Lower lobe of right lung (tissue), 2 donors: Measurements from ENCODE around the gene AIPL1. TPM values are rescaled to one million over a fixed set of nuclear protein-coding genes. Genes with fewer than 3 reads are reported as not detected.

Source experiments
- ATAC-seq, 2 donors: fragments of 200-7000 bp; cut with Tn5 transposase; one replicate each; pipeline ENCODE4 v1.9.1; 2020 to 2022; ENCODE audit warnings: mild to moderate bottlenecking in 2 of 2, moderate library complexity in 2 of 2
- DNase-seq: peaks from one replicate; pipeline ENCODE4 v3.0.0-alpha.2; 2020
- H3K27ac ChIP-seq: fragments of 200-600 bp; one replicate; pipeline ENCODE4 v1.8.0; 2022
- H3K27me3 ChIP-seq: fragments of 200-600 bp; one replicate; pipeline ENCODE4 v1.8.0; 2022; ENCODE audit warnings: low read depth
- H3K36me3 ChIP-seq: fragments of 200-600 bp; one replicate; pipeline ENCODE4 v1.8.0; 2022; ENCODE audit warnings: mild to moderate bottlenecking
- H3K4me1 ChIP-seq: fragments of 200-600 bp; one replicate; pipeline ENCODE4 v1.8.0; 2022
- H3K4me3 ChIP-seq: fragments of 200-600 bp; one replicate; pipeline ENCODE4 v1.8.0; 2022; ENCODE audit warnings: mild to moderate bottlenecking
- H3K9me3 ChIP-seq: fragments of 200-600 bp; one replicate; pipeline ENCODE4 v1.8.0; 2022
- intact Hi-C: fragments of 100-400 bp; cut with DNase I; formaldehyde crosslinking; loops from one replicate; pipeline ENCODE4 v1.11.0; 2022
- total RNA-seq: library from RNA; stranded (reverse); fragmentation: NEBNext Ultra II Directional; extraction: Animal tissue kit (Norgen Biotek cat#: 25700); gene quantifications from one replicate; pipeline ENCODE4 v1.2.1, GENCODE V29; 2021
- TF ChIP-seq, protein P1 (sequence below): fragments of 200-600 bp; IDR thresholded peaks from one replicate; pipeline ENCODE4 v1.8.0; 2022; ENCODE audit warnings: antibody characterized with exemption, mild to moderate bottlenecking
- donor health status: DM: no; HTN: yes; CAD: no; lungs with severe emphysema.

The AIPL1 gene
- total RNA-seq, 1 donor from 2014 or later = not detected

GRCh38 chr17:6478486-6478885 lies 43.6 kb upstream of the AIPL1 start:
- DNase-seq (no peak), ATAC-seq (no peak)
- H3K27me3 ChIP-seq = no peaks in the 10 kb centered on the region
- no peaks in the 10 kb centered on the region for H3K9me3 ChIP-seq
- no peak overlapping the region for H3K4me3 ChIP-seq
- no peak overlapping the region for H3K27ac ChIP-seq
- H3K4me1 ChIP-seq = no peaks in the 10 kb centered on the region
- intact Hi-C loops = no loop called here
- TF ChIP-seq, protein P1, sequence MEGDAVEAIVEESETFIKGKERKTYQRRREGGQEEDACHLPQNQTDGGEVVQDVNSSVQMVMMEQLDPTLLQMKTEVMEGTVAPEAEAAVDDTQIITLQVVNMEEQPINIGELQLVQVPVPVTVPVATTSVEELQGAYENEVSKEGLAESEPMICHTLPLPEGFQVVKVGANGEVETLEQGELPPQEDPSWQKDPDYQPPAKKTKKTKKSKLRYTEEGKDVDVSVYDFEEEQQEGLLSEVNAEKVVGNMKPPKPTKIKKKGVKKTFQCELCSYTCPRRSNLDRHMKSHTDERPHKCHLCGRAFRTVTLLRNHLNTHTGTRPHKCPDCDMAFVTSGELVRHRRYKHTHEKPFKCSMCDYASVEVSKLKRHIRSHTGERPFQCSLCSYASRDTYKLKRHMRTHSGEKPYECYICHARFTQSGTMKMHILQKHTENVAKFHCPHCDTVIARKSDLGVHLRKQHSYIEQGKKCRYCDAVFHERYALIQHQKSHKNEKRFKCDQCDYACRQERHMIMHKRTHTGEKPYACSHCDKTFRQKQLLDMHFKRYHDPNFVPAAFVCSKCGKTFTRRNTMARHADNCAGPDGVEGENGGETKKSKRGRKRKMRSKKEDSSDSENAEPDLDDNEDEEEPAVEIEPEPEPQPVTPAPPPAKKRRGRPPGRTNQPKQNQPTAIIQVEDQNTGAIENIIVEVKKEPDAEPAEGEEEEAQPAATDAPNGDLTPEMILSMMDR = no peak
- H3K36me3 ChIP-seq = no peaks in the 10 kb centered on the region

GRCh38 chr17:6477831-6478383 lies 43.0 kb upstream of the AIPL1 start:
- DNase-seq = no peak
- Histone ChIP-seq H3K9me3 (no peaks in the 10 kb centered on the region), H3K4me1 (no peaks in the 10 kb centered on the region), H3K27me3 (no peaks in the 10 kb centered on the region), H3K4me3 (no peak overlapping the region), H3K27ac (no peak overlapping the region), H3K36me3 (no peaks in the 10 kb centered on the region)
- TF ChIP-seq, protein P1 = no peak
- intact Hi-C loops = no loop called here
- no peak for ATAC-seq

- no peaks in the 10 kb centered on the region for H3K27me3 ChIP-seq
- TF ChIP-seq, protein P1 = no peak
- no peaks in the 10 kb centered on the region for H3K4me1 ChIP-seq
- H3K36me3 ChIP-seq = no peaks in the 10 kb centered on the region
- H3K27ac ChIP-seq = no peak overlapping the region
- H3K4me3 ChIP-seq = no peak overlapping the region
- DNase-seq (no peak), ATAC-seq (no peak)
- intact Hi-C loops = no loop called here
- no peaks in the 10 kb centered on the region for H3K9me3 ChIP-seq
Measured at GRCh38 chr17:6476810-6477179, 41.9 kb upstream of the AIPL1 start.

- TF ChIP-seq, protein P1 = no peak
- intact Hi-C loops = no loop called here
- H3K27me3 ChIP-seq = no peaks in the 10 kb centered on the region
- ATAC-seq (no peak), DNase-seq (no peak)
- H3K27ac ChIP-seq = no peak overlapping the region
- no peaks in the 10 kb centered on the region for H3K36me3 ChIP-seq
- no peaks in the 10 kb centered on the region for H3K4me1 ChIP-seq
- H3K4me3 ChIP-seq = no peak overlapping the region
- no peaks in the 10 kb centered on the region for H3K9me3 ChIP-seq
Measured at GRCh38 chr17:6476076-6476809, 41.3 kb upstream of the AIPL1 start.

DNA sequence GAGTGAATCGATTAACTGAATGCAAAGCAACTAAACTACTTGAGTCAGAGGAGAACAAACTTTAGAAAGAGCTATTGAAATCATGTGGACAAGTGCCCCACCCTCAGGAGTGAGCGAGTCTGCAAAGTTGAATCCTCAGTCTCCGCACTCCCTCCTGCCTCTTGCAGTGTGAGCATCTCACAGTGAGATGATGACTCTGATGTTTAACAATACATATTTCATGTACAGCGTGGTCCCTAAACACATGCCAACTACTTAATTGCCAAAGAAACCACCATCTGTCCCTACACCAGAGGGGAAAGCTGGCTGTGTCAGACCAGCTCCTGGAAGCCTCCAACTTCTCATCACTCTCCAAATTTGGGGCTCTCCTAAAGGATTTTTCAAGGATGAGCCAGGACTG lies 40.5 kb upstream of the AIPL1 start:
- intact Hi-C loops = no loop called here
- ATAC-seq (no peak), DNase-seq (no peak)
- no peaks in the 10 kb centered on the region for H3K4me1 ChIP-seq
- no peak overlapping the region for H3K4me3 ChIP-seq
- no peak overlapping the region for H3K27ac ChIP-seq
- H3K27me3 ChIP-seq = no peaks in the 10 kb centered on the region
- TF ChIP-seq, protein P1 = no peak
- H3K9me3 ChIP-seq = no peaks in the 10 kb centered on the region
- H3K36me3 ChIP-seq = no peaks in the 10 kb centered on the region
